ENCODE results near the gene PPP2R3A. TPM values are rescaled to one million over a fixed set of nuclear protein-coding genes. Genes with fewer than 3 reads are reported as not detected.

The PPP2R3A gene
- polyA plus RNA-seq, 1 donor (not counting 4 experiments of a cell fraction or from before 2014, with no cell fraction given), result 11.1 TPM

DNA sequence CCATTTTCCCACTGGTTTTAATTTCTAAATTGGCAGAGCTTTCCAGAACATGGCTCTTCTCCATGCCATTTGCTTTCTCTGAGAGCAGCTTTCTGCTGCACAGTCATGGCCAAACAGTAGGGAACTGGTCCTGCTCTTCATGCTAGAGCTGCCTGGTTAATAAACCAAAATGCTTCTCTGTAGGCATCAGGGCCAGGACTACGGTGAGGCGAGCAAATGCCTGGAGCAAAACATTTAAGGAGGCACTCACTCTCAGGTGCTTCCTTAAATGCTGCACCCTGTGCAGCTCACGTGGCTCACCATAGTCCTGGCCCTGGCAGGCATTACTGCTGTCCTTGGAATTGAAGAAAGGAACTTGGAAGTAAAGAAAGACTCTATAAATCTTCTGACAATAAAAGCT lies 48.5 kb upstream of the PPP2R3A start:
- Histone ChIP-seq H3K4me3 (ENCODE audit: control insufficient read depth in 2 of 3, extremely low read depth in 1 of 3, insufficient read depth in 2 of 3, low read depth in 1 of 3, low read length in 3 of 3) (no peak overlapping the region), H3K79me2 (ENCODE audit: control insufficient read depth, insufficient read depth, low read length) (no peaks in the 10 kb centered on the region), H2AFZ (ENCODE audit: control insufficient read depth, low read length) (peak overlapping the region; percentile 69), H3K9me3 (ENCODE audit: control insufficient read depth, low read depth, low read length) (no peaks in the 10 kb centered on the region), H3K27ac (ENCODE audit: control insufficient read depth, insufficient read depth, low read length) (no peak overlapping the region), H3K9me1 (ENCODE audit: control insufficient read depth, extremely low read depth, insufficient read depth, low read length) (no peaks in the 10 kb centered on the region), H3K9ac (ENCODE audit: control insufficient read depth, extremely low read depth, insufficient read depth, low read length) (no peak overlapping the region), H3K27me3 (ENCODE audit: control insufficient read depth, extremely low read depth, insufficient read depth, low read length) (no peaks in the 10 kb centered on the region), H3K4me1 (ENCODE audit: control insufficient read depth, extremely low read depth, insufficient read depth, low read length) (peaks cover 9% of the 10 kb centered on the region), H3K36me3 (ENCODE audit: control insufficient read depth in 2 of 2, extremely low read depth in 1 of 2, insufficient read depth in 2 of 2, low read length in 2 of 2) (no peaks in the 10 kb centered on the region), H4K20me1 (ENCODE audit: control insufficient read depth, extremely low read depth, insufficient read depth, low read length) (no peaks in the 10 kb centered on the region), H3K4me2 (ENCODE audit: control insufficient read depth, extremely low read depth, insufficient read depth, low read depth, low read length) (no peak overlapping the region)
- no peak for TF ChIP-seq EZH2 (IDR thresholded peaks at IDR 0.05; ENCODE audit: low read length)
- TF ChIP-seq, protein P1, sequence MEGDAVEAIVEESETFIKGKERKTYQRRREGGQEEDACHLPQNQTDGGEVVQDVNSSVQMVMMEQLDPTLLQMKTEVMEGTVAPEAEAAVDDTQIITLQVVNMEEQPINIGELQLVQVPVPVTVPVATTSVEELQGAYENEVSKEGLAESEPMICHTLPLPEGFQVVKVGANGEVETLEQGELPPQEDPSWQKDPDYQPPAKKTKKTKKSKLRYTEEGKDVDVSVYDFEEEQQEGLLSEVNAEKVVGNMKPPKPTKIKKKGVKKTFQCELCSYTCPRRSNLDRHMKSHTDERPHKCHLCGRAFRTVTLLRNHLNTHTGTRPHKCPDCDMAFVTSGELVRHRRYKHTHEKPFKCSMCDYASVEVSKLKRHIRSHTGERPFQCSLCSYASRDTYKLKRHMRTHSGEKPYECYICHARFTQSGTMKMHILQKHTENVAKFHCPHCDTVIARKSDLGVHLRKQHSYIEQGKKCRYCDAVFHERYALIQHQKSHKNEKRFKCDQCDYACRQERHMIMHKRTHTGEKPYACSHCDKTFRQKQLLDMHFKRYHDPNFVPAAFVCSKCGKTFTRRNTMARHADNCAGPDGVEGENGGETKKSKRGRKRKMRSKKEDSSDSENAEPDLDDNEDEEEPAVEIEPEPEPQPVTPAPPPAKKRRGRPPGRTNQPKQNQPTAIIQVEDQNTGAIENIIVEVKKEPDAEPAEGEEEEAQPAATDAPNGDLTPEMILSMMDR (optimal IDR thresholded peaks at IDR 0.05 in 1 of 3, IDR thresholded peaks at IDR 0.05 in 1 of 3, conservative IDR thresholded peaks at IDR 0.05 in 1 of 3; ENCODE audit: extremely low read depth in 1 of 3, insufficient read depth in 2 of 3, low read length in 3 of 3), result no peak
- peak; percentile 23 for FAIRE-seq
- no peak for DNase-seq (ENCODE audit: low read depth, low spot score)
- dilution Hi-C loops (cut with MboI; ENCODE audit: extremely low pct_ligation_motif_present, low sequenced_read_pairs), result no loop called here

DNA sequence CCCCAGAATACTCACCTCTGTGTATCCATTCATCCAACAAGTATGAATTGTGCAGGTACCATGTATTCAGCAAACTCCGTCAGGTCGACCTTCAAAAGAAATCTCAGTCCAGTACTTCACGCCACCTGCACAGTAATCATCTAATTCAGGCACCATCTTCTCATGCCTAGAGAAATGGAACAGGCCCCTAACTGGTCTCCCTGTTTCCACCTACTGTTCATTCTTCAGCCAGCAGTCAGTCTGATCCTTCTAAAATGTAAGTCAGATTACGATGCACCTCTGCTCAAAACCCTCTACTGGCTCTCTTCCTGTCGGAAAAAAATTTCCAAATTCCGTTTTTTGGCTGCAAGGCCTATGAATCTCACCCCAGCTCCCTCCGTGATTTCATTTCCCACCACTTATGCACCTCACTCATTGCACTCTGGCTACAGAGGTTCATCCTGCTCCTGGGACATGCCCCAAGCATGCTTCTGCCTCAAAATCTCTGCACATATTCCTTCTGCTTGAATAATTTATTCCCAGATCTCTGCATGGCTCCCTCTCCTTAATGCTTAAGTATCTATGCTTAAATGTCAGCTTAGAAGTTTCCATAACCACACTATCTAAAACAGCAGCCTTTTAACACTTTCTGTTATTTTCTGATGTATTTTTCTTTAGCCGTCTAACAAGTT lies 47.5 kb upstream of the PPP2R3A start:
- dilution Hi-C loops (cut with MboI; ENCODE audit: extremely low pct_ligation_motif_present, low sequenced_read_pairs), result no loop called here
- TF ChIP-seq EZH2 (IDR thresholded peaks at IDR 0.05; ENCODE audit: low read length), result no peak
- TF ChIP-seq, protein P1 (optimal IDR thresholded peaks at IDR 0.05 in 1 of 3, IDR thresholded peaks at IDR 0.05 in 1 of 3, conservative IDR thresholded peaks at IDR 0.05 in 1 of 3; ENCODE audit: extremely low read depth in 1 of 3, insufficient read depth in 2 of 3, low read length in 3 of 3), result no peak

More for the DNA sequence above, 47.5 kb upstream of the PPP2R3A start:
- DNase-seq (ENCODE audit: low read depth, low spot score) (no peak), FAIRE-seq (peak; percentile 20)
- no peaks in the 10 kb centered on the region for H3K9me1 ChIP-seq (ENCODE audit: control insufficient read depth, extremely low read depth, insufficient read depth, low read length)
- no peaks in the 10 kb centered on the region for H3K79me2 ChIP-seq (ENCODE audit: control insufficient read depth, insufficient read depth, low read length)
- H3K27me3 ChIP-seq (ENCODE audit: control insufficient read depth, extremely low read depth, insufficient read depth, low read length), result no peaks in the 10 kb centered on the region
- H3K4me3 ChIP-seq (ENCODE audit: control insufficient read depth in 2 of 3, extremely low read depth in 1 of 3, insufficient read depth in 2 of 3, low read depth in 1 of 3, low read length in 3 of 3), result no peak overlapping the region
- no peak overlapping the region for H3K4me2 ChIP-seq (ENCODE audit: control insufficient read depth, extremely low read depth, insufficient read depth, low read depth, low read length)
- H2AFZ ChIP-seq (ENCODE audit: control insufficient read depth, low read length), result no peak overlapping the region
- no peaks in the 10 kb centered on the region for H3K9me3 ChIP-seq (ENCODE audit: control insufficient read depth, low read depth, low read length)
- H3K27ac ChIP-seq (ENCODE audit: control insufficient read depth, insufficient read depth, low read length), result no peak overlapping the region
- no peaks in the 10 kb centered on the region for H3K36me3 ChIP-seq (ENCODE audit: control insufficient read depth in 2 of 2, extremely low read depth in 1 of 2, insufficient read depth in 2 of 2, low read length in 2 of 2)
- H3K4me1 ChIP-seq (ENCODE audit: control insufficient read depth, extremely low read depth, insufficient read depth, low read length), result peaks cover 15% of the 10 kb centered on the region
- no peak overlapping the region for H3K9ac ChIP-seq (ENCODE audit: control insufficient read depth, extremely low read depth, insufficient read depth, low read length)
- H4K20me1 ChIP-seq (ENCODE audit: control insufficient read depth, extremely low read depth, insufficient read depth, low read length), result no peaks in the 10 kb centered on the region
